T-helper 1 cell (primary cell): Measurements from ENCODE around the gene HNRNPAB.
"Not testable (repeated sequence)": the region's sequence is repeated elsewhere in the genome, so short reads cannot be mapped to it uniquely, and the experiment has no call there.

ENCODE experiments used
- DNase-seq, 5 donors: peaks; one replicate each; pipeline ENCODE4 v3.0.0-alpha.2; 2012 to 2020

The HNRNPAB gene

DNA sequence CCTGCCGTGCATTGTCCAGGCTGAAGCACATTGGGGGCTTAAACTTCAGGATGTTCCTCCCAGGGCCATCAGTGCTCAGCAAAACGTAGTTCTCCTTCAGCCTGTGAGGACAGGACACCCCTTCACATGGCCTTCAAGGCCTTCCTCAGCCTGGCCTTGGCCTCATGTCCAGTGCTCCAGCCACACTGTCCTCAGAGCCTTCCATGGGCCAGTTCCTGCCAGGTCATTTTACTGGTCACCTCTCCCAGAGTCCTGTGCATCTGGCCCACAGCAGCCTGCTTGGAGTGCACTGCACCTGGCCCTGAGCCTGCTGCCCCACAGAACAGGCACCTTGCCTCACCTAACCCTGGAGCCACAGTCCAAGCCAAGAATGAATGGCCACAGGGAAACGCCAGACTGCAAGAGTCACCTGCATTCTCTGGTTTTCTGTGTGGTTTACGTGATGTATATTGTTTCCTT, 8.7 kb downstream of the HNRNPAB start:
- DNase-seq: no peak

DNA sequence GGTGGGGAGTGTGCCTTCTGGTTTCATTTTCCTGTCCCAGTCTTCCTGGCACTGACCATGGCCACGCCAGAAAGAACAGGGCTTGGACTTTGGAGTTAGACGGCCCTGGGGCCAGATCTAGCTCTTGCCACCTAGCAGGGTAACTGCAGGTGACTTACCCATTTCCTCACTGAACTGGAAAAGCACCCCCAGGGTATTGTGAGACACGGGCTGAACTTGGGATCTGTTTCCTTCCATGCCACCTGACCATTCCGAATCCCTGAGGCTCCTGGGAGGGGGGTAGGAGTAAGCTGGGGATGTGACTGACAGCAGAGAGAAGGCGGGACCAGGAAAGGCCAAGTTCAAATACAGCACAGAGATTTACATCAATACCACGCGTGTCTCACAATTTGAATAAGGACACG, 9.4 kb downstream of the HNRNPAB start:
- DNase-seq: no peak

DNA sequence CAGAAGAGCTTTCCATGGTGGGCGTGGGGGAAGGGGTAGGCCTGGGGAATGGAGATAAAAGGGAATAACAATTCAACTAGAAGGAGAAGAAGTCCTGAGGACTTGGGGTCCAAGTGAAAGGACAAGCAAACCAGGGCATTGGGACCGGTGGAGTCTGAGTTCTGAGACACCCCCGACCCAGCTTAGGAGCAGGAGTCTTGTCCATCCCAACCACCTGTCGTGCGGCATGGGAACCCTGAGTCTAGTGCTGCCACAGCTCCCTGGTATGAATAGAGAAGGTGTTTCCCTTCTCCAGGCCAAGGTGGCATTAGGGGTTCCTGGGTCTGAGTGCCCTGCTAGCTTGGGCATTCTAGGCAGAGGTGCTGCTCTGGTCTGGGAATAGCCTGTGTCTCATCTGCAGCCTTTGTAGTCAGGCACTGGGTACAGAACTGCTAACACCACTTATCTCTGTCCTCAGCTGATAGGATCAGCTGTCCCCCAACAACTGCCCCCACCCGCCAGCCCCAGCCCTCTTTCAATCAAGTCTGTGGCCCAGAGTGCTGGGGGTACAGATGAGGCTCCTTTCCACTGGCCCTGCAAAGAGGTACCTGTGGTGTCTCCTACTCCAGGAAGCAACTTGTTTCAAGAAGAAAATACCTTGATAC, 9.9 kb downstream of the HNRNPAB start:
- DNase-seq: no peak

DNA sequence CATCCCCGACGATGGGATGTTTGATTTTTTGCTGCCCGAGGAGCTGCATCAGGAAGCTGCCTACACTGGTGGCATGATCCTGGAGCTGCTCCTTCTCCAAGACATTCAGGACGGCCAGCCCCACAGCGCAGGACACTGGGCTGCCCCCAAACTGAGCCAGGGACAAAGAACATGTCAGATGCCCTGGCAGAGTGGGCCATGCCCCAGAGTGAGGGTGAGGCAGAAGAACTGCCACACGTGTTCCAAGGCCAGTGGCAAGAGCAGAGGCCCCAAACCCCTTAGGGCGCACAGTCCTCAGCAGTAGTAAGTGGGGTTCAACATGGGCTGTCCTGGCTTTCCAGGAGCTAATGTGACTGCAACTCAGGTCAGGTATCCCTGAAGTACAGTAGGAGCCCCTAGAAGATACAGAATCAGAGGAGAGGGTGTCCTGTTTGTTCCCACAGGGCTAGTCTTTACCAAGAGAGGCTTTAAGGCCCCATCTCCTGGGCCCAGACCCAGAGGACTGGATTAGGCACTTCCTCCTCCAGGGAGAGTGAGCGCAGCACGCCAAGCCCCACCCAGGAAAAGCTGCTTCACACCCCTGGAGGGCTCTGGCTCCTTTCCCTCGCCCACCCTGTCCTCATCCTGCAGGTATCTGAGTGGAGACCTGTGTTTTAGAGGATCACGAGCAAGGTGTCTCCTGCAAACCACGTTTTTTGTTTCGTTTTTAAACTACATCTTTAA, 11.1 kb downstream of the HNRNPAB start:
- no peak for DNase-seq

DNA sequence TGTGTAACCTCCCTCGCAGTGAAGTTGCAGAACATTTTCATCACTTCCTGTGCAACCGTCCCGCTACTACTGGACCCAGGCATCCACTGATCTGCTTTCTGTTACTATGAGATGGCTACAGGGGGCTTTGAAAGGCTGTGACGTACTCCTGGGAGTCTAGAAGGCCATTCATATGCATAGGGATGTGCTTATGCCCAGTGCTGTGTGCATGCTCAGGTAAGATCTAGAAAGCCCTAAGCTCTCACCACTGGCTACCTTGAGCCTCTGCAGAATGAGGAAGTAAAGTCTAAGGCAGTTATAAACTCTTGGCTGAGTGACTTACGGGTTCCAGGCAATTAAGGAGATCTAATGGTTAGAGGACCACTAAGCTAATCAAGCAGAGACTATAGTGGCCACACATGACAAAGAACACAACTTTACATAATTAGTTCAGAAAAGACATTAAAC, 11.8 kb downstream of the HNRNPAB start:
- no peak for DNase-seq

DNA sequence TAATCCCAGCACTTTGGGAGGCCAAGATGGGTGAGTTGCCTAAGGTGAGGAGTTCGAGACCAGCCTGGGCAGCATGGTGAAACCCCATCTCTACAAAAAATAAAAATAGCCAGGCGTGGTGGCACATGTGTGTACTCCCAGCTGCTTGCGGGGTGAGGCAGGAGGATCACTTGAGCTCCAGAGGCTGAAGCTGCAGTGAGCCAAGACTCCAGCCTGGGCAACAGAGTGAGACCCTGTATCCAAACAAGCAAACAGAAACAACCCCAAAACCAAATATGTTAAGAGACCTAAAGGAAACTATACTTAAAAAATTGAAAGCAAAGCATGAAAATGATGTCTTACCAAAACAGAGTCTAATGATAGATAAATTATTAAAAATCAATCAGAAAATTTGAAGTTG, 12.4 kb downstream of the HNRNPAB start:
- no peak for DNase-seq

DNA sequence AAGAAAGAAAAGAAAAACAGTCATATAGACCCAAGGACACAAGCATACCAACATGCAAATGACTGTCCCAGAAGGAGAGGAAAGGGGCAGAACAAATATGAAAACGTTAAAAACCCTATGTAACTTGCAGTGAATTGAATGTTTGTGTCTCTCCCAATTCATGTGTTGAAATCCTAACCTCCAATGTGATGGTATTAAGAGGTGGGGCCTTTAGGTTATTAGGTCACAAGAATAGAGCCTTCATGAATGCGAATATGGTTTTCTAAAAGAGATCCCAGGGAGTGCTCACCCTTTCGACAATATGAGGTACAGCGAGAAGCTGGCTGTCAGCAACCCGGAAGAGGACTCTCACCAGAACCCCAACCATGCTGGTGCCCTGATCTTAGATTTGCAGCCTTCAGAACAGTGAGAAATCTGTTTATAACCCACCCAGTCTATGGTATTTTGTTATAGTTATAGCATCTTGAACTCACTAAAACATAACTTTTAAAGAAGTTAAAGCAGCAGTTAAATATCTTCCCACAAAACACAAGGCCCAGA, 14.0 kb downstream of the HNRNPAB start:
- no peak for DNase-seq

DNA sequence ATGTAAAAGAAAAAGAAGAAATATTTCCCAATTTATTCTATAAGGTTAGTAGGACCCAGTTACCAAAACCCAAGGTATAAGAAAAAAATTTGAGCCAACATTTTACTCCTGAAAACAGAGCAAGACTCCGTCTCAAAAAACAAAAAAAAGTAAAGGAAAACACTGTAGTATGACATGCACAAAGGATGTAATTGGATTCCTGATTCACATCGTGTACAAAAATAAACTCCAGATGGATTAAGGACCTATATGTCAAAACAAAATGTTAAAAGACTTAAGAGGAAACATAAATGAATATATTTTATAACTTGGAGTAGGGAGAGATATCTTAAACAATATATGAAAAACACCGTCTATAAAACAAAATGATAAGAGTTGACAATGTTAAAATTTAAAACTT, 14.5 kb downstream of the HNRNPAB start:
- no peak for DNase-seq

DNA sequence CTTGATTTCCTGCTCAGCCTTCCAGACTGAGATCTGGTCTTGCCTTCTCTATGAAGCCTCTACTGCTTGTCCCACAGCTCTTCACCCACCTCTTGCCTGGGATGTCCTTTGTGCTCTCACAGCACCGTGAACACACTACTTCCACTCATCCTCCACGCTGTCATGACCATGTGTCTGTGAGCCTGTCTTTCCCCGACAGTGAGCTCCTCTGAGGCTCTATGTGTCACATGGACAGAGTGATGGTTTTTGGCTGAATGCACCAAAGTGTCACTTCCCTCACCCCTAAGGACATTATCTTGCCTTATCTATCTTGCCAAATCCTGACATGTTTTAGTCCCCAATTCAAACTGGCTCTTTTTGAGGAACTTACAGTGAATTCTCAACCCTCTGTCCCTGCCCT, 16.9 kb downstream of the HNRNPAB start:
- no peak for DNase-seq

DNA sequence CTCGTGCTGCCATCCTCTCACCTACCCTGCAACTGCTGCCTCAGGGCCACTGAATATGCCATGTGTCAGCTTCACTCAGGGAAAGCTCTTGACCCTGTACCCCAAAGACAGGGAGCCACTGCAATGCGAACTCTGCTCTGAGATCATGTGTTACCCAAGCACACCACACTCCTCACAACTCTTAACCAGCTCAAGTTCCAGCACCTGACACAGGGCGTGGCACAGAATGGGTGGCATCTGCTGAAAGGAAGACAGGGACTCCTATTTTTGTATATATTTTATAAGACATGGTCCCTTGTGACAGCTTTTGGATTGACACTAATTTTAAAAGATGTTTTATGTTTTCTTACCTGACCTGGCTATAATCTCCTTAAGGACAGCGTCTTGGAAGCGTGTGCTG, 17.5 kb downstream of the HNRNPAB start:
- no peak for DNase-seq

DNA sequence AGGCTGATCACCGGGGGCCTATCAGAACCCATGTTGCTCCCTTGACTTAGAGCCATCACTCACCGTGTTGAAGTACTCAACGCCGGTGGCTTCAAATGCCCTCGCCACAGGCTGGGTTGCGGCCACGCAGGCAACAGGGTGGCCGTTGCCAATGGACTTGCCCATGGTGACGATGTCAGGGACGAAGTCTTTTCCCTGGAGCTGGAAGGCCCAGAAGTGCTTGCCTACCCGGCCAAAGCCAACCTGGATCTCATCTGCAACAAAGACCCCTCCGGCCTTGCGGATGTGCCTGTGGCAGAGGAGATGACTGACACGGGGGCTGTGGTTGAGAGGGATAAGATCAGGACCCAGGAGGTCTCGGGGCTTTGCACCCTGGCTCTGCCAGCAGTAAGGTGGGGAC, 18.0 kb downstream of the HNRNPAB start:
- DNase-seq: no peak

DNA sequence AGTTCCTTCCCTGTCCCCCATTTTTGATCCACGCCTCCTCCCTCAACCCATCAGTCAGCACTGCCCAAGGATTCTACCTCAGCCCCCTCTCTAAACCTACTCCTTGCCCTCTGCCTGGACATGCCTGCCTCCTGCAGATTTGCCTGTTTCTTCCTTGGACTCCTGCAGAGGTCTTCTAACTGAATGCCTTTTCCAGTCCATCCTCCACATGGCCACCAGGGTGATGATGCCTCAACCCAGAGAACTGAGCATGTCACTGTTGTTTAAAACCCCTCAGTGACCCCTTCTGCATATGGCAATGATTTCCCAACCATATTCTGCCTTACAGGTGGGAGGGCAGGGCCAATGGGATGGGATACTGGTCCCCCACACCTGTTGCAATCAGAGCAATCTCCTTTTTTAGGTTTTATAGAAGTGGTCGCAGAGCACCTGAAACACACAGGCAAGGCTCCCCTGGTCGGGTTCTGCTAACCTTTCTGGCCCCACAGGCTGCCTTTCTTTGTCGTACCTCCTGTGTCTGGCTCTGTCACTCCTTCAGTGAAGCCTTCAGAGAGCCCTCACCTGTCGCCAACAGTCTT, 19.0 kb downstream of the HNRNPAB start:
- no peak for DNase-seq

DNA sequence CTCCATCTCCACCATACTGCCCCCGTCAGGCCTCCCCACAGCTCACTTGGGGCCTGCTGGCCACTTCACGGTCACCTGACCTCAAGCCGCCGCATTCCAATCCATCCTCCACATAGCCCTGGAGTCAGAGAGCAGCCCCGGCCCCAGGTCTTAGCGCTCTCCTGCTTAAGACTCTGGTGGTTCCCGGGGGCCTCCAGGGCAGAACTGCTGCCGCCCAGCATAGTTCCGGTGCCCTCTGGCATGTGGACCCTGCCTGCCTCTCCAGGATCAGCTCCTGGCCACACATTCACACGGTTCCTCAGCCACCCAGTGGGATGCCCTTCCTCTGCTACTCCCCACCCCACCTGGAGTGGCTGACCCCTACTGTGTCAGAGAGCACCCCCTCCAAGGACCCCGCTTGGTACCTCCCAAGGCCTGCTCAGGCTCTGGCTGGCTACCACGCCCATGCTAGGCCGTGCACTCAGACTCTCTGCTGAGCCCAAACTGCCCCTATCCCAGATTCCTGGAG, 19.5 kb downstream of the HNRNPAB start:
- no peak for DNase-seq

DNA sequence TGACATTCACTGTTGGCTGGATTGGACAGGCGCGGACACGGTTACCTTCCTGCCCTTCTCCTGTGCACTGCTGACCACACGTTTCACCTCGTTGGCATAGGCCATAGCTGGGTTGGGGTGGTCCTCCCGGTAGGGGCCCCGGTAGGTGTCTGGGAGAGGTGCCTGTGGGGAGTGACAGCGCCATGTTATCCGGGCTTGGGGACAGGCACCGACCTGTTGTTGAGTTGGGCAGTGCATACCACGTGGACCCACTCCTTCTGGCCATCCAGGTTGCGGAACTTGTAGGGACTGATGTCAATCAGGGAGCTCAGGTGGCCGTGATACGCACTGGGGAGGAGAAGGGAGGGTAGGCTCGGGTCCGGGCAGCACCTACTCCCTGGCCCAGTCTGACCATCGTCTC, 20.1 kb downstream of the HNRNPAB start:
- DNase-seq: no peak

DNA sequence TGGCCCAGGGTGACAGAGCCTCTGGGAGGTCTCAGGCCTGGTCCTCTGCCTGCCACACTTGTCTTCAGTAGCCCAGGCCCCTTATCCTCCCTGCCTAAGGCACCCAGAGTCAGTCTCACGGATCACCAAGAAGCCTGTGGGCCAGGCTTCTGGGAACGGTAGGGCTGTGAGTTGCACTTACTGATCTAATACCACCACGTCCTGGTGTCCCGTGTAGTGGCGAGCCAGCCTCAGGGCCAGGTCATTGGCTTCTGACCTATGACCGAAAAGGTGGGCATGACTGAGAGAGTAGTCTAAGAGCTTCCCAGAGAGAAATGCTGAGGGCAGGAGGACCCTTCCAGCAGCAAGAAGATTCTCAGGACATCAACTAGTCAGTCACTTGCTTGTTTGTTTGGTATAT, 20.8 kb downstream of the HNRNPAB start:
- DNase-seq: no peak

DNA sequence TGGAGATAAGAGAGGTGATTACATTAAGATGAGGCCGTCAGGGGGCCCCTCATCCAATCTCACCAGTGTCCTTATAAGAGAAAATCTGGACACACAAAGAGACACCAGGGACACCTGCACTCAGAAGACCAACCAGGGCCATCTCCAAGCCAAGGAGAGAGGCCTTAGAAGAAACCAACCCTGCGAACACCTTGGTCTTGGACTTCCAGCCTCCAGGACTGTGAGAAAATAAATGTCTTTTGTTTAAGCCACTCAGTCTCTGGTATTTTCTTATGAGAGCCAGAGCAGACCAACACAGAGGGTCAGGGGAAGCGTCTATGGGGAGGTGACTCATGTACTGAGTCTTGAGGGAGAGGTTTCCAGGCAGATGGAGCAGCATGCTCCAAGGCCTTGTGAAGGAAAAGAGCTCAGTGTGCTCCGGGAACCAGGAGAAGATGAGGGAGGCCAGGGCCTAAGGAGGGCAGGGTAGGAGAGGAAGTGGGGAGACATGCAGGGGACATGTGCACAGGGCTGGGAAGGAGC, 22.9 kb downstream of the HNRNPAB start:
- no peak for DNase-seq

DNA sequence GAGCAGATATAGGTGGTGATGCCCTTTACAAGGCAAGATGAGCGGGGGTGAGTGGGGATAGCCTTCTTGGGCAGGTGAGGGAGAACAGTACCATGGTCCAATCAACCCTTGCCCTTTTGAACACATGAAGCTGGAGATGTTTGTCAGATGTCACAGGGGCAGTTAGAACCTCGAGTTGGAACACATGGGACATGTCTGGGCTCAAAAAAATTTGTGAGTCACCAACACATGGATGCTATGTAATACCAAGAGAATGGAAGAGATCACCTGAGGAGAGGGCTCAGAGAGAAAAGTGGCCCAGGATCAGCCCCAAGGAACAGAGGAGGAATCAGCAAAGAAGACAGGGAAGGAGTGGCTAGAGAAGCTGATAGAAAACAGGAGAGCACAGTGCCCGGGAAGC, 23.6 kb downstream of the HNRNPAB start:
- DNase-seq: no peak

DNA sequence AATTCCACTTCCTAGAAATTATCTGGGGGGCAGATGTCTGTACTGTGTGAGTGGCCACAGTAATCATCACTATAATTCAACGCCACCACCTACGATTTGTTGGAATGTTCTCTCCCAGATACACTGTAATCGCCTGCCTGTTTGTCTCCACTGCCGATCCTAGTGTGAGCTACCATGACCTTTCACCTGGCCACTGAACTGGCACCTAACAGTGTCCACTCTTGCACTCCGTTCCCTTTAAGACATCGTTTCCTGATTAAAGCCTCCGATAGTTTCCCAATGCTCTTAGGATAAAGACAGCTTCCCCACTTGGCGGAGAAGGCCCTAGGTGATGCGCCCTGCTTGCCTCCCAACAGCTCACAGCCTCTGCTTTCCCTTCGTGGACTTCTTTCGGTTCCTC, 24.3 kb downstream of the HNRNPAB start:
- no peak for DNase-seq

DNA sequence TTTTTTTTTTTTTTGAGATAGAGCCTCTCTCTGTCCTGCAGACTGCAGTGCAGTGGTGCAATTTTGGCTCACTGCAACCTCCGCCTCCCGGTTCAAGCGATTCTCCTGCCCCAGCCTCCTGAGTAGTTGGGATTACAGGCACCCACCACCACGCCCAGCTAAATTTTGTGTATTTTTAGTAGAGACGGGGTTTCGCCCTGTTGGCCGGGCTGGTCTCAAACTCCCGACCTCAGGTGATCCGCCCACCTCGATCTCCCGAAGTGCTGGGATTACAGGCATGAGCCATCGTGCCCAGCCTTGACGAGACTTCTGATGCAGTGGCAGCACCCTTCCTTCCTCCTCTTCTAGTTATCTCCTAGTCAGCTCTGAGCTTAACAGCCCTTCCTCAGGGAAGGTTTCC, 24.8 kb downstream of the HNRNPAB start:
- not testable (repeated sequence) for DNase-seq

DNA sequence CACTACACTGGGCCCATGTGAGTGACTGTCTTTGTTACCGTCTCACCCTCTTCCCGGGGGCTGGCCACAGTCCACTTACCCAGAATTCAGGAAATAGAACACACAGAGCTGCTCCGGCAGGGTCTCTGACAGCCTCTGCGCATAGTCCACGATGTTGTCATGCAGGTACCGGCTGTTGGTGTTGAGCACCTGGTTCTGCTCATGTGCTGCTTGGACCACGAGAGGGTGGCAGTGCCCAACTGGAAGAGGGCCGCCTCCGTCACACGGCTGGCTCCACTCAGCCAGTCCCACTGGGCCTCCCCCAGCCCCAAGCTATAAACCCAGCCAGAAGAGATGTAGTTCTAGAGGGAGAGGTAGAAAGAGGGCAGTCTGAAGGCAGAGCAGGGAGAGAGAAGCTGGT, 25.5 kb downstream of the HNRNPAB start:
- DNase-seq: no peak

DNA sequence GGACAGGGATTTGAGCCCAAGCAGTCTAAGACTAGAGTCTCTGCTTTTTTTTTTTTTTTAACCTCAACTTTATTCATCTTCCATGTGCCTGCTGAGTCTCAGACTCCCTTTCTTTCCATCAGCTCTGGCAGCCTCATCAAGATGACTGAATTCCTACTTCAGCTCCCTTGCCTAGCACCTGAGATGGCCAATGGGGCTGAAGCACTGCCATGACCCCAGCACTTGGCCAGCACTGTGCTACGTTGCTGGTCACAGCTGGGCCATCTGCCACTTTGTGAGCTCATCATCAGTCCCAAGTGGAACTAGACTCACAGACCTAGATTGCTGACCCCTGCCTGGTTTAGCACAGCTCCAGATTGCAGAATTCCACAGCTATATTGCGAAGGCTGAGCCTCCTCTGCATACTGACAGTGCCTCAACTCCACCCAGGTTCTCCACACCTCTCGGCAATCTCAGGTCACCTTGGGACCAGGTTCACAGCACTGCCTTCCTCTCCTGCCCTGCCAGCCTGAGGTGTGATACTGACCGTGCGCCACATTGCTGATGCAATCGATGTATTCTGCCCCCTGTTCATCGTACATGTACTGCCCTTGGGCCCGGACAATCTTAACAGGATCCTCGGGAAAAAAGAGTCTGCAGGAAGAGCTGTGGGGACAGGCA, 26.7 kb downstream of the HNRNPAB start:
- DNase-seq: no peak

DNA sequence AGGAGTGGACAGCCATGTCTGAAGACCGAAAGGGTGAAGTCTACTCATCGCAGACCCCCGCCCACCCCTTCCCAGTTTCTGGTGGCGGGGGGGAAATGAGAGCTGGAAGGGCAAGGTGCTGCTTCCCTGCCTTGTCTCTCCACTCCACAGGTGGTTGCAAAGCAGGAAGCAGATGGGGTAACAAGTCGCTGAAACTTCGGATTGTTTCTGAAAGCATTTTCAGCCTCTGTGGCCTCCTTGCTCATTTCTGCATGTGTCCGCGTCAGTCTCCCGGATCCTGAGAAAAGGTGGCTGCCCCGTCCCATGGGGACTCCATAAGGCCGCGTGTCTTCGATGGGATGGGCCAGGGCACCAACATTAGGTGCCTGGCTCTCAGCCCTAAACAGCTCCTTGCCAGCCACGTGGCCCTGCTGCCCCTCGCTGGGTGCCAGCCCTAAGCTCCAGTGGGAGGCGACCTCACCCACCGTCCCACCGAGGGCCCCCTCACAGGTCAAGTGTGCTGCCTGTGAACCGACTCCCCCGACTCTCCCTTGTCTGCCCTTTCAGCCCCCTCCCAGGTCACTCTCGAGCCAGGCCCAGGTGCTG, 27.3 kb downstream of the HNRNPAB start:
- DNase-seq: no peak
